HepG2 (cell line): ENCODE data around the gene P4HB. TPM values are rescaled to one million over a fixed set of nuclear protein-coding genes. Genes with fewer than 3 reads are reported as not detected.

ENCODE experiments used
- CSRNP2 ChIP-seq: sonication (generic); formaldehyde crosslinking; conservative IDR thresholded peaks from 2 replicates; pipeline ENCODE4 v1.8.0; 2022; ENCODE audit warnings: low read depth, missing genetic modification reagents
- HNRNPK ChIP-seq: fragments of 200-400 bp; formaldehyde crosslinking; IDR thresholded peaks from 2 replicates; pipeline ENCODE4 v1.6.1; 2018; ENCODE audit warnings: low read length, low read depth, moderate library complexity, mild to moderate bottlenecking; ENCODE audit not compliant: poor library complexity, severe bottlenecking
- JARID2 ChIP-seq: sonication (generic); formaldehyde crosslinking; IDR thresholded peaks from 2 replicates; pipeline ENCODE4 v1.8.1; 2023; ENCODE audit warnings: missing genetic modification reagents, inconsistent platforms; ENCODE audit not compliant: insufficient replicate concordance
- NR0B2 ChIP-seq: sonication (generic); formaldehyde crosslinking; IDR thresholded peaks from 2 replicates; pipeline ENCODE4 v1.4.0; 2020; ENCODE audit warnings: mild to moderate bottlenecking, missing genetic modification reagents
- NR2F1 ChIP-seq, 2 experiments: fragments of 450-650 bp in 1 of 2; formaldehyde crosslinking in 1 of 2; IDR thresholded peaks; 2 replicates each; pipeline versions ENCODE4 v1.5.0 to v1.6.1; 2016 to 2020; ENCODE audit warnings: mild to moderate bottlenecking in 1 of 2, missing compliant biosample characterization in 1 of 2, missing genetic modification reagents in 1 of 2, moderate library complexity in 1 of 2
- PTBP1 ChIP-seq: fragments of 200-400 bp; formaldehyde crosslinking; IDR thresholded peaks from 2 replicates; pipeline ENCODE4 v1.6.1; 2018; ENCODE audit warnings: low read length, low read depth; ENCODE audit not compliant: poor library complexity, severe bottlenecking
- RBAK ChIP-seq: sonication (generic); formaldehyde crosslinking; IDR thresholded peaks from 2 replicates; pipeline ENCODE4 v1.5.1; 2020; ENCODE audit warnings: mild to moderate bottlenecking, missing genetic modification reagents
- SP140L ChIP-seq: sonication (generic); formaldehyde crosslinking; IDR thresholded peaks from 2 replicates; pipeline ENCODE4 v1.4.0; 2020; ENCODE audit warnings: missing genetic modification reagents, borderline replicate concordance
- TCF12 ChIP-seq, 2 experiments: fragments of 450-650 bp in 1 of 2; sonication (generic) in 1 of 2; formaldehyde crosslinking in 1 of 2; IDR thresholded peaks; 2 replicates each; pipeline versions ENCODE4 v1.6.1 to v1.8.0; 2017 to 2022; ENCODE audit warnings: antibody characterized with exemption in 1 of 2, mild to moderate bottlenecking in 1 of 2, missing genetic modification reagents in 1 of 2, moderate library complexity in 1 of 2
- TCF7L2 ChIP-seq: IDR thresholded peaks from 2 replicates; pipeline ENCODE4 v1.6.1; 2011; ENCODE audit warnings: mild to moderate bottlenecking, low read depth, low read length, moderate library complexity
- ZBTB21 ChIP-seq: sonication (generic); formaldehyde crosslinking; IDR thresholded peaks from 2 replicates; pipeline ENCODE4 v1.4.0; 2020; ENCODE audit warnings: missing genetic modification reagents
- ZBTB33 ChIP-seq: sonication (generic); formaldehyde crosslinking; IDR thresholded peaks from 2 replicates; pipeline ENCODE4 v1.4.0; 2020; ENCODE audit warnings: missing genetic modification reagents
- ZFP41 ChIP-seq: sonication (generic); formaldehyde crosslinking; IDR thresholded peaks from 2 replicates; pipeline ENCODE4 v1.4.0; 2020; ENCODE audit warnings: mild to moderate bottlenecking, missing genetic modification reagents, borderline replicate concordance
- ZNF205 ChIP-seq: IDR thresholded peaks from 2 replicates; pipeline ENCODE4 v1.6.1; 2018; ENCODE audit warnings: missing biosample characterization, missing genetic modification reagents
- ZNF296 ChIP-seq: sonication (generic); formaldehyde crosslinking; conservative IDR thresholded peaks from 2 replicates; pipeline ENCODE4 v1.5.0; 2020; ENCODE audit warnings: mild to moderate bottlenecking, missing genetic modification reagents
- ZNF30 ChIP-seq: sonication (generic); formaldehyde crosslinking; IDR thresholded peaks from 2 replicates; pipeline ENCODE4 v1.5.0; 2020; ENCODE audit warnings: mild to moderate bottlenecking, missing genetic modification reagents
- ZNF33A ChIP-seq: sonication (generic); formaldehyde crosslinking; IDR thresholded peaks from 2 replicates; pipeline ENCODE4 v1.5.1; 2020; ENCODE audit warnings: missing genetic modification reagents, mild to moderate bottlenecking, moderate library complexity, borderline replicate concordance
- ZNF354B ChIP-seq: sonication (generic); formaldehyde crosslinking; IDR thresholded peaks from 2 replicates; pipeline ENCODE4 v1.8.0; 2022; ENCODE audit warnings: mild to moderate bottlenecking, missing genetic modification reagents
- ZNF414 ChIP-seq: sonication (generic); formaldehyde crosslinking; IDR thresholded peaks from 2 replicates; pipeline ENCODE4 v1.5.0; 2020; ENCODE audit warnings: missing genetic modification reagents
- ZNF7 ChIP-seq: IDR thresholded peaks from 2 replicates; pipeline ENCODE4 v1.6.1; 2016; ENCODE audit warnings: missing biosample characterization, missing genetic modification reagents
- polyA plus RNA-seq, 8 experiments: library from polyadenylated mRNA; depleted of rRNA in 3 of 8; stranded (reverse) in 7 of 8; unstranded in 1 of 8; fragments of >200 nt; fragmentation: Illumina TruSeq in 4 of 8; extraction: Trizol in 4 of 8; gene quantifications; 2 replicates each; pipeline versions ENCODE4 v1.2.1 to v1.2.3, GENCODE V29; 2011 to 2016; ENCODE audit warnings: low read depth in 4 of 8, missing spikeins in 1 of 8, mixed read lengths in 1 of 8; ENCODE audit not compliant: insufficient read depth in 1 of 8
- total RNA-seq, 5 experiments: library from RNA; depleted of rRNA; stranded (reverse); fragments of >200 nt; fragmentation: Illumina TruSeq; extraction: Trizol; gene quantifications; 2 replicates each; pipeline ENCODE4 v1.2.3, GENCODE V29; 2016; ENCODE audit warnings: low read depth in 1 of 5
- TF ChIP-seq, protein P1 (sequence below): sonication (generic); formaldehyde crosslinking; conservative IDR thresholded peaks from 2 replicates; pipeline ENCODE4 v1.4.0; 2020; ENCODE audit warnings: missing genetic modification reagents
- TF ChIP-seq, protein P2 (sequence below): IDR thresholded peaks from 2 replicates; pipeline ENCODE4 v1.6.1; 2016; ENCODE audit warnings: missing genetic modification reagents, missing compliant biosample characterization

The P4HB gene
- total and polyA plus RNA-seq, 2 of the 13 experiments (the other 11 are each of a cell fraction or from before 2014, with no cell fraction given): 185 to 782 TPM

DNA sequence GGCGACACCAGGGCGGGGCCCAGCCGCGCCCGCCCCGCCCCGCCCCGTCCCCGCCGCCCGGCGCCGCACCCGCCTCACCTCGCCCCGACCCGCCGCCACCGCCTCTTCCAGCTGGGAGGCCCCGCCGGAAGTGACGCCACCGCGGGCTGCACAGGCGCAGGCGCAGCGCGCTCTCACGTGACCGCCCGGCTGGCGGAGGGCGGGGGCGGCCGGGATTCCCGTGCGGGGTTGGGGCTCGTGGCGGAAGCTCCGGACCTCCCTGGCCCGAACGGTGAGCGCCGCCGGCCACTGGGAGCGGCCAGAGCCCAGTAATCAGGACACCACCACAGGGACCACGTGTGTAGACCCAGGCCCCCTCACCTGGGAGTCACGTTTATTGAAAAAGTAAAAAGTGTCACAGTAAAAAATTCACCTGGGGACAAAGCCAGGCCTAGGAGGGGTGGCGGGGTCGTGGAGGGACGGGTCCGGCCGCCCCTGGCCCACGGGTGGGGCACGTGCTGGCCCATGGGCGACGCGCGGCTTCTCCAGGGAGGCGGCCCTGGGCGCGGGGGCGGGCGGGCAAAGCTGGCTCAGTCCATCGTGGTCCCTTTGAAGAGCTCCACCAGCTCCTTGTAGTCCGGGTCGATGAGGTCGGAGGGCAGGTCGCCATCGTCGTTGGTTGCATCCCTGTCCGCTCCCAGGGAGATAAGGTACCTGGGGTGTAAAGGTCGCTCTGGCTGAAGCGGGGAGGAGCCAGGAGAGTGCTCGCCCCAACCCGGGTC is 27.0 kb downstream of the P4HB start, which contains the start of gene MCRIP1 (continued):
- TF ChIP-seq ZBTB21 (CRISPR knock-in tag): no peak; the same call in none of the 2 replicates
- peak; percentile 89; the same call in 1 of the 2 replicates for TF ChIP-seq ZFP41
- TF ChIP-seq ZNF30 (CRISPR knock-in tag): peak; percentile 97
- TF ChIP-seq HNRNPK: no peak
- no peak for TF ChIP-seq JARID2 (CRISPR knock-in tag)
- peak; percentile 75 for TF ChIP-seq ZNF296 (CRISPR knock-in tag)
- TF ChIP-seq ZNF354B (CRISPR knock-in tag): 0 out of 2 replicates have a peak, but pooled peaks have one; percentile 57
- TF ChIP-seq ZBTB33: no peak
- TF ChIP-seq ZNF7 (CRISPR knock-in tag): no peak
- peak; percentile 67 for TF ChIP-seq ZNF205 (CRISPR knock-in tag)
- TF ChIP-seq NR2F1 (CRISPR knock-in tag; IDR thresholded peaks at IDR 0.05): peak; percentile 80
- TF ChIP-seq SP140L (CRISPR knock-in tag): no peak
- TF ChIP-seq NR0B2 (CRISPR knock-in tag): 0 out of 2 replicates have a peak, but pooled peaks have one; percentile 57
- TF ChIP-seq, protein P1, sequence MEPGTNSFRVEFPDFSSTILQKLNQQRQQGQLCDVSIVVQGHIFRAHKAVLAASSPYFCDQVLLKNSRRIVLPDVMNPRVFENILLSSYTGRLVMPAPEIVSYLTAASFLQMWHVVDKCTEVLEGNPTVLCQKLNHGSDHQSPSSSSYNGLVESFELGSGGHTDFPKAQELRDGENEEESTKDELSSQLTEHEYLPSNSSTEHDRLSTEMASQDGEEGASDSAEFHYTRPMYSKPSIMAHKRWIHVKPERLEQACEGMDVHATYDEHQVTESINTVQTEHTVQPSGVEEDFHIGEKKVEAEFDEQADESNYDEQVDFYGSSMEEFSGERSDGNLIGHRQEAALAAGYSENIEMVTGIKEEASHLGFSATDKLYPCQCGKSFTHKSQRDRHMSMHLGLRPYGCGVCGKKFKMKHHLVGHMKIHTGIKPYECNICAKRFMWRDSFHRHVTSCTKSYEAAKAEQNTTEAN (CRISPR knock-in tag): peak; percentile 85; the same call in 1 of the 2 replicates
- TF ChIP-seq CSRNP2 (CRISPR knock-in tag): no peak; the same call in 1 of the 2 replicates
- no peak for TF ChIP-seq TCF12 (IDR thresholded peaks at IDR 0.05)
- peak; percentile 90 for TF ChIP-seq TCF12 (CRISPR knock-in tag; IDR thresholded peaks at IDR 0.05)
- TF ChIP-seq ZNF414 (CRISPR knock-in tag): peak; percentile 98; the same call in 1 of the 2 replicates
- TF ChIP-seq, protein P2, sequence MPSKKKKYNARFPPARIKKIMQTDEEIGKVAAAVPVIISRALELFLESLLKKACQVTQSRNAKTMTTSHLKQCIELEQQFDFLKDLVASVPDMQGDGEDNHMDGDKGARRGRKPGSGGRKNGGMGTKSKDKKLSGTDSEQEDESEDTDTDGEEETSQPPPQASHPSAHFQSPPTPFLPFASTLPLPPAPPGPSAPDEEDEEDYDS (CRISPR knock-in tag): peak; percentile 41; the same call in 1 of the 2 replicates
- no peak for TF ChIP-seq TCF7L2
- peak; percentile 25 for TF ChIP-seq PTBP1
- TF ChIP-seq RBAK: peak; percentile 19; the same call in 1 of the 2 replicates
- TF ChIP-seq ZNF33A (CRISPR knock-in tag): no peak
